B cell (primary cell): ENCODE measurements around the gene ARL4C.

ENCODE experiments used
- EZH2 ChIP-seq: IDR thresholded peaks from 2 replicates; pipeline ENCODE4 v1.6.1; 2012; ENCODE audit warnings: borderline replicate concordance, low read depth, mild to moderate bottlenecking, moderate library complexity, low read length; ENCODE audit not compliant: insufficient read depth, poor library complexity, severe bottlenecking
- TF ChIP-seq, protein P1 (sequence below): fragments of 200-600 bp; IDR thresholded peaks from one replicate; pipeline ENCODE4 v1.8.0; 2022; ENCODE audit warnings: antibody characterized with exemption, mild to moderate bottlenecking

DNA sequence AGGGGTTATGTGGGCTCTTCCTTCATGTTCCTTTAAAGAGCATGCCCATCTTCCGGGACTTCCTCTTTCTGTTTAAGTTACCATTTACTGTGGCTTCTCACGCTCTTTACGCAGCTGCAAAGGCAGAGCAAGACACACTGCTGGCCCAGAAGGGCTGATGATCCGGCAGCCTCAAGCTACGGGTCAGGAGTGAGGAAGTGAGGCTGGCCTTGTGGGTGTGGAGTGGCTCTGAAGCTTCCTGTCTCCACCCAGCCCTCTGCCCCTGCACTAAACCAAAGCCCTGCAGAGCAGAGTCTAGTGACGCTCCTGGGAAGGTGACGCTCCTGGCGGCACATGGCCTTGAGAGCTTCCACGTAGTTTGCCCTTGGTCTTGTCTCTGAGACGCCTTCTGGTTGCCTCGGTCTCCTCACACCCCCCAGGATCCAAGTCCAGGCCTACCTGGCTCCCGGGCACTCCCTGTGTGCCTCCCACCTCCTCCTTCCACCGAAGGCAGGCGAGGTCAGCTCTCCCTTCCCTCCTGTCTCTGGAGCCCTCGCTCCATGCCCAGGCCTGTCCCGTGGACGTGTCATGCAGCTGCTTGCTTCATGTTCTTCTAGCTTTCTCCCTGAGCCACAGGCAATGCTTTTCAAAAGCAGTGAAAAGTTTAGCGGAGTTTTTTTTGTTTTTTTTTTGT lies 50.3 kb downstream of the ARL4C start:
- TF ChIP-seq, protein P1, sequence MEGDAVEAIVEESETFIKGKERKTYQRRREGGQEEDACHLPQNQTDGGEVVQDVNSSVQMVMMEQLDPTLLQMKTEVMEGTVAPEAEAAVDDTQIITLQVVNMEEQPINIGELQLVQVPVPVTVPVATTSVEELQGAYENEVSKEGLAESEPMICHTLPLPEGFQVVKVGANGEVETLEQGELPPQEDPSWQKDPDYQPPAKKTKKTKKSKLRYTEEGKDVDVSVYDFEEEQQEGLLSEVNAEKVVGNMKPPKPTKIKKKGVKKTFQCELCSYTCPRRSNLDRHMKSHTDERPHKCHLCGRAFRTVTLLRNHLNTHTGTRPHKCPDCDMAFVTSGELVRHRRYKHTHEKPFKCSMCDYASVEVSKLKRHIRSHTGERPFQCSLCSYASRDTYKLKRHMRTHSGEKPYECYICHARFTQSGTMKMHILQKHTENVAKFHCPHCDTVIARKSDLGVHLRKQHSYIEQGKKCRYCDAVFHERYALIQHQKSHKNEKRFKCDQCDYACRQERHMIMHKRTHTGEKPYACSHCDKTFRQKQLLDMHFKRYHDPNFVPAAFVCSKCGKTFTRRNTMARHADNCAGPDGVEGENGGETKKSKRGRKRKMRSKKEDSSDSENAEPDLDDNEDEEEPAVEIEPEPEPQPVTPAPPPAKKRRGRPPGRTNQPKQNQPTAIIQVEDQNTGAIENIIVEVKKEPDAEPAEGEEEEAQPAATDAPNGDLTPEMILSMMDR, result no peak
- no peak for TF ChIP-seq EZH2
